CD4-positive, alpha-beta memory T cell (primary cell): Measurements from ENCODE around the gene CYP2S1. TPM values are rescaled to one million over a fixed set of nuclear protein-coding genes. Genes with fewer than 3 reads are reported as not detected.
"Not testable (repeated sequence)": the region's sequence is repeated elsewhere in the genome, so short reads cannot be mapped to it uniquely, and the experiment has no call there.

ENCODE experiments used
- CTCF ChIA-PET: fragments of 350-600 bp; sonication (Branson Sonifier 250); formaldehyde crosslinking; loops from one replicate; lab custom pipeline; 2021; ENCODE audit warnings: inconsistent platforms; ENCODE audit not compliant: partially characterized antibody; lab: Charles Lee
- POLR2A ChIA-PET: fragments of 350-600 bp; sonication (Branson Sonifier 250); formaldehyde crosslinking; loops from one replicate; lab custom pipeline; 2021; ENCODE audit not compliant: partially characterized antibody; lab: Charles Lee
- DNase-seq, 5 donors: peaks; one replicate each; pipeline versions ENCODE4 v3.0.0 to v3.0.0-alpha.2; 2020 to 2022; ENCODE audit warnings: mixed read lengths in 1 of 5
- H3K27ac ChIP-seq: one replicate; pipeline ENCODE4 v1.7.0; 2013; ENCODE audit warnings: low read depth, low read length
- H3K27me3 ChIP-seq: 2 replicates; pipeline ENCODE4 v1.7.0; 2013; ENCODE audit warnings: mild to moderate bottlenecking, low read length, moderate library complexity; ENCODE audit not compliant: insufficient read depth
- H3K36me3 ChIP-seq: 2 replicates; pipeline ENCODE4 v1.7.0; 2013; ENCODE audit warnings: mild to moderate bottlenecking, low read length, moderate library complexity; ENCODE audit not compliant: insufficient read depth
- H3K4me1 ChIP-seq: 2 replicates; pipeline ENCODE4 v1.7.0; 2013; ENCODE audit warnings: mild to moderate bottlenecking, low read length, moderate library complexity; ENCODE audit not compliant: insufficient read depth
- H3K4me3 ChIP-seq, 2 donors: one replicate each; pipeline ENCODE4 v1.7.0; 2013; ENCODE audit warnings: low read length in 2 of 2, mild to moderate bottlenecking in 1 of 2
- H3K9me3 ChIP-seq, 2 donors: one replicate each; pipeline ENCODE4 v1.7.0; 2013; ENCODE audit warnings: low read length in 2 of 2, control low read depth in 1 of 2; ENCODE audit not compliant: control insufficient read depth in 1 of 2
- H3K27ac Mint-ChIP-seq, 7 donors: one replicate each; pipeline ENCODE4 v1.8.0; 2020 to 2021; ENCODE audit warnings: mixed read lengths in 7 of 7, mild to moderate bottlenecking in 6 of 7, inconsistent platforms in 3 of 7, moderate library complexity in 3 of 7
- H3K27me3 Mint-ChIP-seq, 2 donors: one replicate each; pipeline ENCODE4 v1.8.0; 2020 to 2021; ENCODE audit warnings: mixed read lengths in 2 of 2
- H3K36me3 Mint-ChIP-seq, 2 donors: one replicate each; pipeline ENCODE4 v1.8.0; 2020 to 2021; ENCODE audit warnings: mixed read lengths in 2 of 2, inconsistent platforms in 1 of 2, mild to moderate bottlenecking in 1 of 2
- H3K4me1 Mint-ChIP-seq, 4 donors: one replicate each; pipeline ENCODE4 v1.8.0; 2020 to 2021; ENCODE audit warnings: mixed read lengths in 4 of 4, mild to moderate bottlenecking in 1 of 4
- H3K4me3 Mint-ChIP-seq, 8 donors: one replicate each; pipeline ENCODE4 v1.8.0; 2020 to 2021; ENCODE audit warnings: mixed read lengths in 8 of 8, mild to moderate bottlenecking in 7 of 8, moderate library complexity in 6 of 8, inconsistent platforms in 3 of 8
- H3K9me3 Mint-ChIP-seq, 8 donors: one replicate each; pipeline ENCODE4 v1.8.0; 2020 to 2021; ENCODE audit warnings: mixed read lengths in 8 of 8, mild to moderate bottlenecking in 5 of 8, inconsistent platforms in 3 of 8, moderate library complexity in 1 of 8
- intact Hi-C: fragments of 100-400 bp; cut with micrococcal nuclease; formaldehyde crosslinking; loops from one replicate; pipeline ENCODE4 v1.15.1; 2023
- polyA plus RNA-seq, 2 donors: library from polyadenylated mRNA; unstranded; fragments of 300-500 nt; fragmentation: Illumina TruSeq; gene quantifications; one replicate each; pipeline ENCODE4 v1.2.3, GENCODE V29; 2021
- total RNA-seq, 2 experiments: library from RNA; stranded (reverse); gene quantifications; one replicate each; pipeline ENCODE4 v1.2.3, GENCODE V29; 2021

CYP2S1 gene
- total and polyA plus RNA-seq, 4 experiments from 2014 or later: 0.15 to 0.28 TPM; not detected in 2

GRCh38 chr19:41198559-41198958, 5.5 kb downstream of the CYP2S1 start:
- Mint-ChIP-seq H3K4me3 (no peak overlapping the region), H3K27ac (no peak overlapping the region), H3K27me3 (peaks cover 11 to 20% of the 10 kb centered on the region in 2 donors), H3K4me1 (peaks cover 4 to 7% (median 7%) of the 10 kb centered on the region in 4 donors), H3K9me3 (peaks cover 0 to 2% (median 0%) of the 10 kb centered on the region in 8 donors), H3K36me3 (no peaks in the 10 kb centered on the region)
- H3K27ac ChIP-seq: no peak overlapping the region
- POLR2A ChIA-PET: no interaction called here
- H3K27me3 ChIP-seq: peaks cover 4% of the 10 kb centered on the region
- H3K4me1 ChIP-seq: peaks cover 4% of the 10 kb centered on the region
- no peaks in the 10 kb centered on the region for H3K36me3 ChIP-seq
- intact Hi-C loops: no loop called here
- H3K4me3 ChIP-seq: no peak overlapping the region
- DNase-seq: no peak
- H3K9me3 ChIP-seq: no peaks in the 10 kb centered on the region
- CTCF ChIA-PET: interaction anchor here (1.5 kb wide), 1 partner anchor 110 kb away, joined by 3 read pairs; no protein-coding TSS in a partner anchor

- Mint-ChIP-seq H3K27me3 (peaks cover 3% of the 10 kb centered on the region in 2 donors), H3K27ac (peak overlapping the region in 1 of 7 donors; percentile 35), H3K36me3 (no peaks in the 10 kb centered on the region), H3K9me3 (no peaks in the 10 kb centered on the region), H3K4me1 (peaks cover 3 to 11% (median 9%) of the 10 kb centered on the region in 4 donors), H3K4me3 (no peak overlapping the region)
- DNase-seq: no peak
- Histone ChIP-seq H3K36me3 (no peaks in the 10 kb centered on the region), H3K27ac (no peak overlapping the region), H3K27me3 (no peaks in the 10 kb centered on the region), H3K4me1 (no peaks in the 10 kb centered on the region), H3K9me3 (no peaks in the 10 kb centered on the region), H3K4me3 (no peak overlapping the region)
- ChIA-PET POLR2A (interaction anchor here (1.4 to 5.7 kb wide), 3 partner anchors 59 to 149 kb away, joined by 4 to 108 read pairs (median 15); partner anchors contain the start of gene CCDC97), CTCF (interaction anchor here (0.7 to 9.2 kb wide), 15 partner anchors 33 to 393 kb away, joined by 3 to 103 read pairs (median 4); partner anchors contain the start of genes CCDC97 and HNRNPUL1)
- intact Hi-C loops: no loop called here
Observed at GRCh38 chr19:41203371-41203770, 10.4 kb downstream of the CYP2S1 start.

- not testable (repeated sequence) for H3K27ac ChIP-seq, H3K27me3 ChIP-seq, H3K27me3 Mint-ChIP-seq, H3K36me3 ChIP-seq, H3K4me1 ChIP-seq, H3K9me3 ChIP-seq, H3K4me3 ChIP-seq, H3K9me3 Mint-ChIP-seq, H3K36me3 Mint-ChIP-seq
- ChIA-PET POLR2A (interaction anchor here (0.6 to 5.7 kb wide), 8 partner anchors 22 to 332 kb away, joined by 3 to 108 read pairs (median 5); partner anchors contain the start of genes CCDC97 and HNRNPUL1), CTCF (interaction anchor here (0.6 to 9.2 kb wide), 30 partner anchors 17 to 427 kb away, joined by 3 to 103 read pairs (median 4); partner anchors contain the start of genes CCDC97 and HNRNPUL1)
- Mint-ChIP-seq H3K4me1 (peaks cover 3 to 11% (median 9%) of the 10 kb centered on the region in 4 donors), H3K4me3 (peak overlapping the region in 1 of 8 donors; percentile 62), H3K27ac (peak overlapping the region; percentile 9 to 90 (median 70))
- DNase-seq: peak; percentile 84 to 87 (median 85)
- intact Hi-C loops: loop anchor here (1.0 to 2.0 kb wide), 5 partner anchors 58 to 393 kb away; no protein-coding TSS in a partner anchor
Observed at GRCh38 chr19:41204338-41204737, 11.3 kb downstream of the CYP2S1 start.

GRCh38 chr19:41205995-41206394, 13.0 kb downstream of the CYP2S1 start:
- no peaks in the 10 kb centered on the region for H3K9me3 Mint-ChIP-seq
- no peaks in the 10 kb centered on the region for H3K36me3 Mint-ChIP-seq
- POLR2A ChIA-PET: interaction anchor here (3.4 to 5.7 kb wide), 2 partner anchors 57 to 101 kb away, joined by 99 to 108 read pairs; partner anchors contain the start of genes CCDC97 and HNRNPUL1
- intact Hi-C loops: loop anchor here (2.0 kb wide), 1 partner anchor 235 kb away; no protein-coding TSS in a partner anchor
- CTCF ChIA-PET: interaction anchor here (1.1 to 9.2 kb wide), 6 partner anchors 29 to 150 kb away, joined by 4 to 103 read pairs (median 18); partner anchors contain the start of genes CCDC97 and HNRNPUL1
- H3K27me3 Mint-ChIP-seq: peaks cover 0 to 3% of the 10 kb centered on the region in 2 donors
- Histone ChIP-seq H3K27ac (no peak overlapping the region), H3K36me3 (no peaks in the 10 kb centered on the region), H3K27me3 (no peaks in the 10 kb centered on the region), H3K4me1 (no peaks in the 10 kb centered on the region), H3K9me3 (no peaks in the 10 kb centered on the region), H3K4me3 (no peak overlapping the region)
- H3K4me1 Mint-ChIP-seq: peaks cover 3 to 11% (median 9%) of the 10 kb centered on the region in 4 donors
- H3K27ac Mint-ChIP-seq: peak overlapping the region in 2 of 7 donors; percentile 76 to 84
- no peak for DNase-seq
- H3K4me3 Mint-ChIP-seq: no peak overlapping the region

GRCh38 chr19:41206456-41206855, 13.4 kb downstream of the CYP2S1 start:
- no peak overlapping the region for H3K4me3 ChIP-seq
- no peak for DNase-seq
- H3K4me3 Mint-ChIP-seq: no peak overlapping the region
- no peaks in the 10 kb centered on the region for H3K9me3 Mint-ChIP-seq
- peaks cover 0 to 3% of the 10 kb centered on the region in 2 donors for H3K27me3 Mint-ChIP-seq
- peaks cover 3 to 11% (median 9%) of the 10 kb centered on the region in 4 donors for H3K4me1 Mint-ChIP-seq
- H3K27me3 ChIP-seq: no peaks in the 10 kb centered on the region
- H3K27ac ChIP-seq: no peak overlapping the region
- H3K9me3 ChIP-seq: no peaks in the 10 kb centered on the region
- no peaks in the 10 kb centered on the region for H3K36me3 Mint-ChIP-seq
- H3K4me1 ChIP-seq: no peaks in the 10 kb centered on the region
- no peaks in the 10 kb centered on the region for H3K36me3 ChIP-seq
- intact Hi-C loops: no loop called here
- H3K27ac Mint-ChIP-seq: peak overlapping the region in 2 of 7 donors; percentile 76 to 84
- CTCF ChIA-PET: interaction anchor here (1.1 to 9.2 kb wide), 4 partner anchors 29 to 142 kb away, joined by 4 to 103 read pairs (median 54); partner anchors contain the start of genes CCDC97 and HNRNPUL1
- POLR2A ChIA-PET: interaction anchor here (3.4 to 5.7 kb wide), 2 partner anchors 57 to 101 kb away, joined by 99 to 108 read pairs; partner anchors contain the start of genes CCDC97 and HNRNPUL1

- no peak for DNase-seq
- H3K36me3 Mint-ChIP-seq: no peaks in the 10 kb centered on the region
- H3K9me3 Mint-ChIP-seq: no peaks in the 10 kb centered on the region
- no peaks in the 10 kb centered on the region for H3K4me1 ChIP-seq
- peak overlapping the region in 2 of 7 donors; percentile 76 to 78 for H3K27ac Mint-ChIP-seq
- H3K36me3 ChIP-seq: no peaks in the 10 kb centered on the region
- H3K27me3 Mint-ChIP-seq: peaks cover 0 to 3% of the 10 kb centered on the region in 2 donors
- ChIA-PET POLR2A (interaction anchor here (1.6 to 5.7 kb wide), 3 partner anchors 56 to 100 kb away, joined by 8 to 108 read pairs (median 99); partner anchors contain the start of genes CCDC97 and HNRNPUL1), CTCF (interaction anchor here (0.7 to 9.2 kb wide), 6 partner anchors 22 to 149 kb away, joined by 3 to 103 read pairs (median 4); partner anchors contain the start of genes CCDC97 and HNRNPUL1)
- no peak overlapping the region for H3K4me3 Mint-ChIP-seq
- peaks cover 3 to 11% (median 9%) of the 10 kb centered on the region in 4 donors for H3K4me1 Mint-ChIP-seq
- no peaks in the 10 kb centered on the region for H3K27me3 ChIP-seq
- intact Hi-C loops: no loop called here
- no peak overlapping the region for H3K4me3 ChIP-seq
- H3K27ac ChIP-seq: no peak overlapping the region
- no peaks in the 10 kb centered on the region for H3K9me3 ChIP-seq
Observed at GRCh38 chr19:41206926-41207750, 14.1 kb downstream of the CYP2S1 start.
